Naive thymus-derived CD4-positive, alpha-beta T cell (primary cell): ENCODE results near the gene MBD5. TPM values are rescaled to one million over a fixed set of nuclear protein-coding genes. Genes with fewer than 3 reads are reported as not detected.

Experiments
- ATAC-seq: fragments of 150-1000 bp; cut with Tn5 transposase; 2 replicates; pipeline ENCODE4 v1.10.0; 2021; ENCODE audit warnings: mild to moderate bottlenecking, moderate library complexity
- CTCF ChIA-PET: fragments of 350-600 bp; sonication (Branson Sonifier 250); formaldehyde crosslinking; loops from one replicate; lab custom pipeline; 2021; ENCODE audit warnings: antibody characterized with exemption; lab: Charles Lee
- POLR2A ChIA-PET: fragments of 350-600 bp; sonication (Branson Sonifier 250); formaldehyde crosslinking; loops from one replicate; lab custom pipeline; 2021; ENCODE audit warnings: antibody characterized with exemption, inconsistent platforms; lab: Charles Lee
- DNase-seq, 9 donors: peaks; one replicate each; pipeline versions ENCODE4 v3.0.0 to v3.0.0-alpha.2; 2020 to 2022; ENCODE audit warnings: mixed read lengths in 1 of 9
- H3K27ac ChIP-seq: one replicate; pipeline ENCODE4 v1.7.0; 2013; ENCODE audit warnings: mild to moderate bottlenecking, low read depth, low read length, moderate library complexity
- H3K27me3 ChIP-seq, 2 donors: one replicate each; pipeline ENCODE4 v1.7.0; 2013; ENCODE audit warnings: low read length in 2 of 2, mild to moderate bottlenecking in 2 of 2, moderate library complexity in 2 of 2; ENCODE audit not compliant: control insufficient read depth in 2 of 2, insufficient read depth in 2 of 2
- H3K36me3 ChIP-seq, 3 experiments: 1 replicate in 2 of 3; 2 replicates in 1 of 3; pipeline ENCODE4 v1.7.0; 2013; ENCODE audit warnings: low read length in 3 of 3, mild to moderate bottlenecking in 3 of 3, moderate library complexity in 1 of 3; ENCODE audit not compliant: insufficient read depth in 3 of 3, control insufficient read depth in 2 of 3
- H3K4me1 ChIP-seq, 2 donors: one replicate each; pipeline ENCODE4 v1.7.0; 2013; ENCODE audit warnings: low read length in 2 of 2, mild to moderate bottlenecking in 2 of 2, moderate library complexity in 1 of 2; ENCODE audit not compliant: control insufficient read depth in 2 of 2, insufficient read depth in 2 of 2
- H3K4me3 ChIP-seq: 2 replicates; pipeline ENCODE4 v1.7.0; 2013; ENCODE audit warnings: mild to moderate bottlenecking, low read length
- H3K9me3 ChIP-seq, 3 experiments: 1 replicate in 2 of 3; 2 replicates in 1 of 3; pipeline ENCODE4 v1.7.0; 2013; ENCODE audit warnings: low read length in 3 of 3; ENCODE audit not compliant: control insufficient read depth in 2 of 3
- H3K27ac Mint-ChIP-seq, 9 donors: one replicate each; pipeline ENCODE4 v1.8.0; 2020 to 2022; ENCODE audit warnings: mixed read lengths in 9 of 9, mild to moderate bottlenecking in 8 of 9, moderate library complexity in 5 of 9, inconsistent platforms in 2 of 9
- H3K27me3 Mint-ChIP-seq, 5 donors: one replicate each; pipeline ENCODE4 v1.8.0; 2021 to 2022; ENCODE audit warnings: mixed read lengths in 5 of 5, mild to moderate bottlenecking in 1 of 5
- H3K36me3 Mint-ChIP-seq, 5 donors: one replicate each; pipeline ENCODE4 v1.8.0; 2020 to 2022; ENCODE audit warnings: mixed read lengths in 5 of 5, mild to moderate bottlenecking in 3 of 5, inconsistent platforms in 1 of 5
- H3K4me1 Mint-ChIP-seq, 7 donors: one replicate each; pipeline ENCODE4 v1.8.0; 2020 to 2022; ENCODE audit warnings: mixed read lengths in 7 of 7, mild to moderate bottlenecking in 3 of 7, inconsistent platforms in 1 of 7
- H3K4me3 Mint-ChIP-seq, 10 donors: one replicate each; pipeline ENCODE4 v1.8.0; 2020 to 2022; ENCODE audit warnings: mild to moderate bottlenecking in 10 of 10, mixed read lengths in 10 of 10, moderate library complexity in 6 of 10, inconsistent platforms in 2 of 10
- H3K9me3 Mint-ChIP-seq, 11 donors: one replicate each; pipeline ENCODE4 v1.8.0; 2020 to 2022; ENCODE audit warnings: mixed read lengths in 11 of 11, mild to moderate bottlenecking in 4 of 11, inconsistent platforms in 1 of 11, moderate library complexity in 1 of 11
- intact Hi-C, 2 donors: fragments of 100-400 bp; cut with micrococcal nuclease; formaldehyde crosslinking; loops; one replicate each; pipeline ENCODE4 v1.15.1; 2023
- polyA plus RNA-seq, 2 donors: library from polyadenylated mRNA; unstranded; fragments of 300-500 nt; fragmentation: Illumina TruSeq; gene quantifications; one replicate each; pipeline ENCODE4 v1.2.3, GENCODE V29; 2021
- total RNA-seq, 6 experiments: library from RNA in 5 of 6; stranded (reverse) in 5 of 6; gene quantifications; 1 replicate in 5 of 6; 2 replicates in 1 of 6; pipeline ENCODE4 v1.2.3 and lab custom pipeline; 2021 to 2026

The MBD5 gene
- total and polyA plus RNA-seq, 7 experiments from 2014 or later = 14.6 to 76.8 (median 58.6) TPM

- no peak overlapping the region for H3K27ac Mint-ChIP-seq
- no peaks in the 10 kb centered on the region for H3K27me3 Mint-ChIP-seq
- Histone ChIP-seq H3K4me3 (no peak overlapping the region), H3K27ac (no peak overlapping the region), H3K36me3 (peaks cover 0 to 6% (median 6%) of the 10 kb centered on the region in 3 experiments), H3K4me1 (no peaks in the 10 kb centered on the region), H3K27me3 (no peaks in the 10 kb centered on the region), H3K9me3 (no peaks in the 10 kb centered on the region)
- H3K4me3 Mint-ChIP-seq = no peak overlapping the region
- no peak for DNase-seq
- H3K9me3 Mint-ChIP-seq = peaks cover 0 to 27% (median 10%) of the 10 kb centered on the region in 11 donors
- CTCF ChIA-PET = no interaction called here
- H3K4me1 Mint-ChIP-seq = peaks cover 0 to 1% (median 0%) of the 10 kb centered on the region in 7 donors
- POLR2A ChIA-PET = no interaction called here
- intact Hi-C loops = no loop called here
- no peak for ATAC-seq
- H3K36me3 Mint-ChIP-seq = peaks cover 0 to 59% (median 51%) of the 10 kb centered on the region in 5 donors
Observed at GRCh38 chr2:148244593-148245292, 223.9 kb downstream of the MBD5 start.

GRCh38 chr2:148251993-148252392 lies 231.1 kb downstream of the MBD5 start:
- Mint-ChIP-seq H3K27me3 (no peaks in the 10 kb centered on the region), H3K27ac (no peak overlapping the region), H3K36me3 (peaks cover 8 to 83% (median 72%) of the 10 kb centered on the region in 5 donors), H3K9me3 (peaks cover 7 to 53% (median 26%) of the 10 kb centered on the region in 11 donors), H3K4me1 (no peaks in the 10 kb centered on the region), H3K4me3 (no peak overlapping the region)
- CTCF ChIA-PET = no interaction called here
- intact Hi-C loops = no loop called here
- POLR2A ChIA-PET = no interaction called here
- Histone ChIP-seq H3K27ac (no peak overlapping the region), H3K9me3 (peaks cover 0 to 30% (median 10%) of the 10 kb centered on the region in 3 experiments), H3K36me3 (peaks cover 0 to 6% (median 0%) of the 10 kb centered on the region in 3 experiments), H3K4me3 (no peak overlapping the region), H3K4me1 (no peaks in the 10 kb centered on the region), H3K27me3 (no peaks in the 10 kb centered on the region)
- ATAC-seq (no peak), DNase-seq (no peak)

- H3K4me1 ChIP-seq = no peaks in the 10 kb centered on the region
- no peaks in the 10 kb centered on the region for H3K4me1 Mint-ChIP-seq
- intact Hi-C loops = no loop called here
- DNase-seq (no peak), ATAC-seq (no peak)
- no peaks in the 10 kb centered on the region for H3K27me3 ChIP-seq
- ChIA-PET POLR2A (no interaction called here), CTCF (no interaction called here)
- H3K4me3 Mint-ChIP-seq = no peak overlapping the region
- H3K27ac ChIP-seq = no peak overlapping the region
- peaks cover 8 to 79% (median 72%) of the 10 kb centered on the region in 5 donors for H3K36me3 Mint-ChIP-seq
- H3K36me3 ChIP-seq = peaks cover 0 to 6% (median 0%) of the 10 kb centered on the region in 3 experiments
- H3K27me3 Mint-ChIP-seq = no peaks in the 10 kb centered on the region
- H3K27ac Mint-ChIP-seq = no peak overlapping the region
- H3K9me3 ChIP-seq = peaks cover 0 to 30% (median 10%) of the 10 kb centered on the region in 3 experiments
- H3K9me3 Mint-ChIP-seq = peaks cover 7 to 50% (median 26%) of the 10 kb centered on the region in 11 donors
- H3K4me3 ChIP-seq = no peak overlapping the region
Observed at GRCh38 chr2:148252646-148253045, 231.8 kb downstream of the MBD5 start.

GRCh38 chr2:148253685-148254084 lies 232.8 kb downstream of the MBD5 start:
- Histone ChIP-seq H3K9me3 (peaks cover 0 to 32% (median 10%) of the 10 kb centered on the region in 3 experiments), H3K36me3 (peaks cover 0 to 6% (median 0%) of the 10 kb centered on the region in 3 experiments), H3K4me3 (no peak overlapping the region), H3K27me3 (no peaks in the 10 kb centered on the region), H3K4me1 (no peaks in the 10 kb centered on the region), H3K27ac (no peak overlapping the region)
- Mint-ChIP-seq H3K27me3 (no peaks in the 10 kb centered on the region), H3K36me3 (peaks cover 11 to 80% (median 70%) of the 10 kb centered on the region in 5 donors), H3K4me3 (no peak overlapping the region), H3K4me1 (no peaks in the 10 kb centered on the region), H3K27ac (peak overlapping the region in 3 of 9 donors; percentile 36 to 57 (median 41)), H3K9me3 (peaks cover 7 to 58% (median 28%) of the 10 kb centered on the region in 11 donors)
- CTCF ChIA-PET = no interaction called here
- ATAC-seq (no peak), DNase-seq (peak in 4 of 9 donors; percentile 3 to 31 (median 15))
- POLR2A ChIA-PET = no interaction called here
- intact Hi-C loops = no loop called here

DNA sequence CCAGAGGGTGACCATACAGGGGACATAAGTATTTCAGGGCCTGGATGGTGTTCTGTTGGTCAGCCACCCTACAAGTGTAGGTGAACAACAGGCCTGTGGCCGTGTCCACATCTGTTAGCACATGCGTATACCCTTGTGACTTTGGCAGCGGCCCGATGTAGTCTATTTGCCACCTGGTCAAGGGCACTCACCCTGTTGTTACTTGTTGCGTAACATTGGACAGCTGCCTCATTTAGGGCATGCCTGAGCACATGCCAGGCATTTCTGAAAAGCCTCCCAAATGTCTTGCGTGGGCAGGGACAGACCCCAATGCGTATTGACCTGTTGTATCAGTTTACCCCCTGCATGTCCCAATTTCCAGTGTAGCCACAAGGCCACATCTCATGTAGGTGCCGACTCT lies 235.0 kb downstream of the MBD5 start:
- no peak for DNase-seq
- no peak overlapping the region for H3K27ac Mint-ChIP-seq
- no peak for ATAC-seq
- ChIA-PET CTCF (no interaction called here), POLR2A (no interaction called here)
- no peak overlapping the region for H3K4me3 Mint-ChIP-seq
- intact Hi-C loops = no loop called here
- peaks cover 11 to 66% (median 43%) of the 10 kb centered on the region in 11 donors for H3K9me3 Mint-ChIP-seq
- H3K36me3 ChIP-seq = peaks cover 0 to 6% (median 0%) of the 10 kb centered on the region in 3 experiments
- H3K36me3 Mint-ChIP-seq = peaks cover 26 to 81% (median 73%) of the 10 kb centered on the region in 5 donors
- H3K4me1 ChIP-seq = no peaks in the 10 kb centered on the region
- no peak overlapping the region for H3K27ac ChIP-seq
- H3K27me3 ChIP-seq = no peaks in the 10 kb centered on the region
- no peaks in the 10 kb centered on the region for H3K27me3 Mint-ChIP-seq
- H3K4me1 Mint-ChIP-seq = no peaks in the 10 kb centered on the region
- no peak overlapping the region for H3K4me3 ChIP-seq
- peaks cover 0 to 42% (median 10%) of the 10 kb centered on the region in 3 experiments for H3K9me3 ChIP-seq

DNA sequence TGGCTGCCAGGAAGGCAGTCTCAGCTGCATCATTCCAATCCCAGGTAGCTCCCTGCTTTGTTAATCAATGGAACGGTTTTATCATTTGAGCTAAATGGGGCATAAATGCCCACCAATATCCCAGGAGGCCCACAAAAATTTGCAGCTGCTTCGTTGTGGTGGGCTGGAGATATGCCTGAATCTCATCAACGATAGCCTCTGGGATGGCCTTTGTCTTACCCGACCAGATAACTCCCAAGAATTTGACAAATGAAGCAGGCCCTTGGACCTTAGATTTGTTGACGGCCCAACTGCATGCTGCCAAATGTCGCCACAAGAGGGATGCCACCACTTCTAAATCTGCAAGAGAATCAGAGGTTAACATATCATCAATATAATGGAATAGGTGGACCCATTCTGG lies 236.4 kb downstream of the MBD5 start:
- DNase-seq (no peak), ATAC-seq (no peak)
- no peak overlapping the region for H3K4me3 ChIP-seq
- ChIA-PET POLR2A (no interaction called here), CTCF (no interaction called here)
- H3K27me3 ChIP-seq = no peaks in the 10 kb centered on the region
- no peaks in the 10 kb centered on the region for H3K27me3 Mint-ChIP-seq
- no peaks in the 10 kb centered on the region for H3K4me1 ChIP-seq
- intact Hi-C loops = no loop called here
- peaks cover 0 to 6% (median 0%) of the 10 kb centered on the region in 3 experiments for H3K36me3 ChIP-seq
- peaks cover 11 to 57% (median 35%) of the 10 kb centered on the region in 11 donors for H3K9me3 Mint-ChIP-seq
- H3K4me3 Mint-ChIP-seq = no peak overlapping the region
- peaks cover 26 to 73% (median 65%) of the 10 kb centered on the region in 5 donors for H3K36me3 Mint-ChIP-seq
- peaks cover 0 to 35% (median 10%) of the 10 kb centered on the region in 3 experiments for H3K9me3 ChIP-seq
- no peaks in the 10 kb centered on the region for H3K4me1 Mint-ChIP-seq
- no peak overlapping the region for H3K27ac Mint-ChIP-seq
- no peak overlapping the region for H3K27ac ChIP-seq
